ENCODE results near the gene CHCHD6. TPM values are rescaled to one million over a fixed set of nuclear protein-coding genes. Genes with fewer than 3 reads are reported as not detected.

Gene CHCHD6
- polyA plus RNA-seq, 1 donor from 2014 or later = 102 TPM

GRCh38 chr3:126655887-126656286, 48.2 kb upstream of the CHCHD6 start:
- Histone ChIP-seq H3K27me3 (ENCODE audit: insufficient read depth, low read depth, low read length) (no peaks in the 10 kb centered on the region), H3K79me2 (replicated peaks; ENCODE audit: insufficient read depth, low read length) (no peaks in the 10 kb centered on the region), H3F3A (ENCODE audit: insufficient read depth, low read length, poor library complexity, severe bottlenecking) (no peaks in the 10 kb centered on the region), H3K9me2 (ENCODE audit: insufficient read depth, low read length) (no peaks in the 10 kb centered on the region), H3K9me3 (ENCODE audit: low read length) (peaks cover 4% of the 10 kb centered on the region), H3K27ac (ENCODE audit: low read length) (no peak overlapping the region), H4K20me1 (ENCODE audit: insufficient read depth) (no peaks in the 10 kb centered on the region), H3K9ac (ENCODE audit: low read length) (no peak overlapping the region), H3K36me3 (ENCODE audit: insufficient read depth, low read length) (no peaks in the 10 kb centered on the region), H3K4me3 (ENCODE audit: low read length) (no peak overlapping the region), H2AFZ (ENCODE audit: low read depth, low read length) (no peak overlapping the region), H3K4me2 (ENCODE audit: low read length) (no peak overlapping the region)
- TF ChIP-seq RAD21 (conservative IDR thresholded peaks at IDR 0.05) (no peak), MXI1 (conservative IDR thresholded peaks at IDR 0.05; ENCODE audit: poor library complexity, severe bottlenecking) (no peak), EZH2 (IDR thresholded peaks at IDR 0.05; ENCODE audit: borderline replicate concordance, insufficient read depth, low read length, poor library complexity, severe bottlenecking) (no peak), EP300 (conservative IDR thresholded peaks at IDR 0.05; ENCODE audit: poor library complexity, severe bottlenecking) (no peak)

- no peaks in the 10 kb centered on the region for H3K9me2 ChIP-seq (ENCODE audit: insufficient read depth, low read length)
- no peaks in the 10 kb centered on the region for H3F3A ChIP-seq (ENCODE audit: insufficient read depth, low read length, poor library complexity, severe bottlenecking)
- H3K4me3 ChIP-seq (ENCODE audit: low read length) = no peak overlapping the region
- no peaks in the 10 kb centered on the region for H3K27me3 ChIP-seq (ENCODE audit: insufficient read depth, low read depth, low read length)
- H3K9ac ChIP-seq (ENCODE audit: low read length) = no peak overlapping the region
- H3K36me3 ChIP-seq (ENCODE audit: insufficient read depth, low read length) = no peaks in the 10 kb centered on the region
- no peaks in the 10 kb centered on the region for H4K20me1 ChIP-seq (ENCODE audit: insufficient read depth)
- H3K4me2 ChIP-seq (ENCODE audit: low read length) = no peak overlapping the region
- no peak for TF ChIP-seq RAD21 (conservative IDR thresholded peaks at IDR 0.05)
- TF ChIP-seq REST (IDR thresholded peaks at IDR 0.05; ENCODE audit: borderline replicate concordance) = no peak
- TF ChIP-seq POLR2AphosphoS5 (IDR thresholded peaks at IDR 0.05) = no peak
- no peak for TF ChIP-seq CTCF (IDR thresholded peaks at IDR 0.05; ENCODE audit: poor library complexity, severe bottlenecking)
- no peak for TF ChIP-seq EP300 (conservative IDR thresholded peaks at IDR 0.05; ENCODE audit: poor library complexity, severe bottlenecking)
- TF ChIP-seq MXI1 (conservative IDR thresholded peaks at IDR 0.05; ENCODE audit: poor library complexity, severe bottlenecking) = no peak
- TF ChIP-seq EZH2 (IDR thresholded peaks at IDR 0.05; ENCODE audit: borderline replicate concordance, insufficient read depth, low read length, poor library complexity, severe bottlenecking) = no peak
- no peak for TF ChIP-seq SMC3 (conservative IDR thresholded peaks at IDR 0.05; ENCODE audit: poor library complexity)
- TF ChIP-seq TAF1 (IDR thresholded peaks at IDR 0.05; ENCODE audit: low read depth) = no peak
- no peak overlapping the region for H2AFZ ChIP-seq (ENCODE audit: low read depth, low read length)
- no peak overlapping the region for H3K27ac ChIP-seq (ENCODE audit: low read length)
- H3K79me2 ChIP-seq (replicated peaks; ENCODE audit: insufficient read depth, low read length) = no peaks in the 10 kb centered on the region
- peaks cover 9% of the 10 kb centered on the region for H3K9me3 ChIP-seq (ENCODE audit: low read length)
These were observed 47.5 kb upstream of the CHCHD6 start for GRCh38 chr3:126656371-126657134.

Data from neural cell (in vitro differentiated cells).